GM12801 (cell line): ENCODE results near the gene CEL.

Source experiments
- CTCF ChIP-seq: IDR thresholded peaks from one replicate; pipeline ENCODE4 v1.5.1; 2011; ENCODE audit warnings: control low read depth; ENCODE audit not compliant: insufficient read length; ENCODE audit errors: extremely low read depth

Gene CEL

GRCh38 chr9:133059623-133060022 lies 2.2 kb upstream of the CEL start:
- TF ChIP-seq CTCF, result no peak

GRCh38 chr9:133060417-133060841 lies 1.4 kb upstream of the CEL start:
- no peak for TF ChIP-seq CTCF

GRCh38 chr9:133063159-133063499 lies 1.3 kb downstream of the CEL start:
- no peak for TF ChIP-seq CTCF

GRCh38 chr9:133063500-133064231 lies 1.9 kb downstream of the CEL start:
- no peak for TF ChIP-seq CTCF

GRCh38 chr9:133064241-133065069 lies 2.7 kb downstream of the CEL start:
- no peak for TF ChIP-seq CTCF

GRCh38 chr9:133065070-133065388 lies 3.2 kb downstream of the CEL start:
- TF ChIP-seq CTCF, result no peak

GRCh38 chr9:133066181-133066983 lies 4.6 kb downstream of the CEL start:
- TF ChIP-seq CTCF, result no peak
